HG03521 (cell line): ENCODE data around the gene TRAPPC2.
"Not testable (repeated sequence)": the region's sequence is repeated elsewhere in the genome, so short reads cannot be mapped to it uniquely, and the experiment has no call there.

Experiments
- ATAC-seq: cut with Tn5 transposase; IDR thresholded peaks from one replicate; pipeline ENCODE4 v1.9.1; 2021; ENCODE audit warnings: mild to moderate bottlenecking, moderate library complexity; ENCODE audit not compliant: unreplicated experiment

TRAPPC2 gene

DNA sequence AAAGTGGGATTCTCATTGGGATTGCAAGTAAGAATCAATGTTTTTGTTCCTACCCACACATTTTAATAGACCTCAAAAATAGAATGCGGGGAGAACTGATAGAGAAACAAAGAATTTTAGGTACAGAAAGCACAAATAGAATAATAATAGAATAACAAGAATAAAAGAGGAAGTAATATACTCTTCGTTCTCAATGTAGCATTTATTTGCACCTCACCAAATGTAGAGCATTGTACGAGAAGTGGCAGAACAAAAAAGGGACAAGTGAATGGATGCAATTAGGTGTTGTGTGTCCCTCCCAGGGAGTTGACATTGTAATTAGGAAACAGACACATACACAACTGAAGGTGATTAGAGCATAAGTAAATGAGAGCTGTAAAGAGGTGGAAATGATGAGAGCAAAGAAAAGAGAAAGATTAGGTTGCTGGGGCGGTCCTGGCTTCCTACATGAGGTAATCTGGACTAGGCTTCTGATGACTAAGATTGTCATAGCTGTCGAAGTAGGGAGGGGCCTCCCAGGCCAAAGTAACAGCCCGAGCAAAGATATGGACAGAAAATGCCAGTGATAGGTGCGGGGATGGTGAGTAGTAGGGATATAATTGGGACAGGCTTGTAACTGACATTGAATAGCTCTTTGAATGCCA, 35.1 kb downstream of the TRAPPC2 start:
- ATAC-seq, result peak; percentile 61

DNA sequence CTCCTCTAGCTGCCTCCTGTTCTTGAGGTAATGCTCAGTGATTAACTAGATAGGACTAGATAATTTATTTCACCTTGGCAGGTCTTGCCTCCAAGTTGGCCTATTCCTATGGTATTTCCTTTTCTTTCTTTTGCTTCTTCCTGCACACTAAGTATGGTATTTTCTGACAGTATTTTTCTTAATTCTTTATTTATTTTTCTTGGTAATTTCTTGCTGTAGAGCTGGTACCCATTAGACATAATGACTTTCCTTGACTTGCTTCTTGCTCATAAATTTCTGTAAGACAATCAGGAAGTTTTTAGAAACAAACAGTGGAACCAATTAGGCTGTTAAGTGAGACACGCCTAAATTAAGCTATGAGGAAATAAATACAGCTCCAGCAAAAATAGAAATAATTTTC, 36.0 kb downstream of the TRAPPC2 start:
- no peak for ATAC-seq

DNA sequence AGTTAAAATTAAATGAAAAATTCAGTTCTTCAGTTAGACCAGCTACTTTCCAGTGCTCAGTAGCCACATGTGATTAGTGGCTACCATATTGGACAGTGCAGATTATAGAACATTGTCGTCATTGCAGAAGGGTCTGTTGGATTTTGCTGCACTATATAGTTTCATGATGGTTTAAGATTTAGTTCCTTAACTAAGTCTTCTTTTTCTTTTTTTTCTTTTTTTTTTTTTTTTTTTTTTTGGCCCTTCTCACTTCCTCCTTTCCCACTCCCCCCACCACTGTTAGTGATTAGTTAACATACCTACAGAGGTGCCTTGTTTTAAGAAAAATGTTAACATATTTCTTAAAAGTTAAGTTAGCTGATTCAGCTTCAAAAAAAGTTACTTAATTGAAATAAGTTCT, 36.4 kb downstream of the TRAPPC2 start:
- ATAC-seq, result no peak

DNA sequence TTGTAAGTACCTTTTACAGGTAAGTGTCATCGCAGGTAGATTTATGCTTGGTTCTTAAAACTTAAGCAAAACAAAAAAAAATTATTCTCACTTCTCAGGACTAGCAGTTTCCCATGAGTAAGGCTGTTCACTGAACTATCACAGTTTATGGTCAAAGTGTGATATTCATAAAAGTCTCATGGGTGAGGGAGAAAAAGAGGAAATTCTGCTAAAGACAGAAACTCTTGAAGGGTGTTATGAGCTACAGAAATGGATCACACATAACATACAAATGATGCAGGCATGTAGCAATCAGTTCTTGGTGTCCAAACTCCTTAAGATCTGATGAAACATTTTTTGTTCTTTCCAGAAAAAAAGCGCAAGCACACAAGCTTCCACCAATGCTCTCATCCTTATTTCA, 37.0 kb downstream of the TRAPPC2 start:
- peak; percentile 47 for ATAC-seq

DNA sequence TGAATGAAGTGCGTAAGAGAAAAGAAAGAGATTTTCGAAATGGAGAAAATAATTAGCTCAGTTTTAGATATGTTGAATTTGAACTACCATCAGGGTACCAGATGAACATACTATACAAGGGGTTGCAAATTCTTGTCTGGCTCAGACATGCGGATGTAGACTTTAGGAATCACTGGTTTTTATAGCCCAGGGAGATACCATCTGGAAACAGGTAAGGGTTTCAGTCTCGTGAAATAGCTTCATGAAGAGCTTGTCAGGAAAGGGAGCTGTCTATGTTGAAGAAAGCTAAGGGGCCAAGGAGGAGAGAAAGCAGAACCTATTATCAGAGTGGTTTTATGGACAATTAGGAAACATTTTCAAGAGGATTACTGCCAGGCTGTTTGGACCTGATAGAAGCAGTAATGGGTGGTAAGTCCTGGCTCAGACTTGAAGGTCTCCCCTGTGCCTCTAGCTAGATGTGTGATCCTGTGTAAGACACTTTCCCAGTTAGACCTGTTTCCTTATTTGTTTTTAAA, 38.8 kb downstream of the TRAPPC2 start:
- no peak for ATAC-seq

DNA sequence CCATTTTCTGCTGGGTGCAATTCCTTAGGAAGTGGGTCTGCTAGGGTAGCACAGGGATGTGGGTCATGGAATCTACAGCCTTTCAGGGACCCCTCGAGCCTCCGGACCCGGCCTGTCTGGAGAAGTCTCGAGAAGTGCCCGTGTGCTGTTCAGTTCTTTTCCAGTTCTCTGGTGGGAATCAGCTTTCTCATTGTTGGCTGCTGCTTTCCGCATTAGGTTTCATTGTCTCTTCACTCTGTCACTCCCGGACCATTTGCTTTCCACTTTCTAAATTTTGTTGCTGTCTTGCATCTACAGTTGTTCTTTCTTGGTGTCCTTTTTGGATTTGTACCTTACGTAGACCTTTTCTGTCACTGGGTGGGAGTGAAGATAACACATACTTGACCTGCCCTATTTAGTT, 39.4 kb downstream of the TRAPPC2 start:
- ATAC-seq, result no peak

DNA sequence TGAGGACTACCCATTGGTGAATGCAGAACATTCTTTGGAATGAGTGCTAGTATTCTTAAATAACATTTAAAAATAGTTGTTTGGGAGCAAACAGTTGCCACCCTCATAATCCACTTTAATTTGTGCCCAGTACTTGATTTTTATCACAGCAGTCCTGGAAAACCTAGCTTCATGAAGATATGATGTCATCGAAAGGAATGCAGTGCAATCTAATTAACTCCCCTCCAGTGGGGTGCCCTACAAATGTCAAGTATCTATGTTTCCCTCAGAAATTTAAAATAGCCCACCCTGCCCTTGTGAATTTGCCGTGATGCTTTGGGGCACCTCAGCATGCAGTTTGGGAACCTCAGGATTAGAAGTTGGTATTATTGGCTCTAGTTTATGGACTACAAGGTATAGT, 40.1 kb downstream of the TRAPPC2 start:
- no peak for ATAC-seq

DNA sequence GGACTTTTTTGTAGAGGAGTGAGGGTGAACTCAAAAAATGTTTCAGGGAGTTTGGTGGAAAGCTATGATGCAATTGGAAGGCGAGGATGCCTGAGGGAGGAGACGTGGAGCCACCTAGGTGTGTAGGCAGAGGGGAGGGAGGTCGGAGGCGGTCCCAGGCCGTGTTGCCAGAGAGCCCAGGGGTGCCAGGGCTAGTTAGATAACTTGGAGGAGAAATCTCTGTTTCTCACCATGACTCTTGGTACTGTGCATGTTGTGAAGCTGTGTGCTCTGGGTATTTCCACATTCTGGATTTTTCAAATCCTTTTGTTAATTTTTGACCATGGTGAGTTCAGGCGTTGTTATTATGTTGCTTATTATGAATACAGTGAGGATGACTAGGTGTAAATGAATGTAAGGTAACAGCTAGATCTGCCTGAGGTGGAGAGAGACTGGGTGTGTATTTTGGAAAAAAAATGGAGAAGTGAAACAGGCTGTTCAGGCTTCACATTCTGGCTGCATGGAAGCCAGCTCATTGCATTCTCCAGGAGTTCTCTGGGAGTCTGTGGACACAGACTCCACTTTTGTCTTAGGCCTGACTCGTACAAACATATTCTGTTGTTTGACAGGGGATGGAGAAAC, 41.0 kb downstream of the TRAPPC2 start:
- no peak for ATAC-seq

DNA sequence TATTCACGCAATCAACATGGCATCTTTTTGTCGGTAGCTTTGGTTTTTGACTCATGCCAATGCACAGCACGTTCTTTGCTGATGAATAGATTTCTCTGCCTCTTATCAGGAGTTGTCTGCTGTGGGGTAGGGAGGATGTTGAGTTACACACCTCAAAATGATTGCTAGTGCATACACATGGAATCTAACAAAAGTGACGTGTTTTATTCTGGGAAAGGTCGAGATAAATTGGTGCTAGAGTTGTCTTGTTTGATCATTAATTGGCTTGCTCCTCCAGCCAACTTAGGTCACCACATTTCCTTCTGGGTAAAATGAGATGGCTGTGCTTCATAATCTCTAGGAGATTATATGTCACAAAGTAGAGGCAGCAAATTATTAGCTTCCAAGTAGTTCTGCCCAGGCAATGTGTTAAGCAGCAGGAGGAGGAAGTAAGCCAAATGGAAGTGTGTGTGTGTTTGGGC, 41.6 kb downstream of the TRAPPC2 start:
- no peak for ATAC-seq

DNA sequence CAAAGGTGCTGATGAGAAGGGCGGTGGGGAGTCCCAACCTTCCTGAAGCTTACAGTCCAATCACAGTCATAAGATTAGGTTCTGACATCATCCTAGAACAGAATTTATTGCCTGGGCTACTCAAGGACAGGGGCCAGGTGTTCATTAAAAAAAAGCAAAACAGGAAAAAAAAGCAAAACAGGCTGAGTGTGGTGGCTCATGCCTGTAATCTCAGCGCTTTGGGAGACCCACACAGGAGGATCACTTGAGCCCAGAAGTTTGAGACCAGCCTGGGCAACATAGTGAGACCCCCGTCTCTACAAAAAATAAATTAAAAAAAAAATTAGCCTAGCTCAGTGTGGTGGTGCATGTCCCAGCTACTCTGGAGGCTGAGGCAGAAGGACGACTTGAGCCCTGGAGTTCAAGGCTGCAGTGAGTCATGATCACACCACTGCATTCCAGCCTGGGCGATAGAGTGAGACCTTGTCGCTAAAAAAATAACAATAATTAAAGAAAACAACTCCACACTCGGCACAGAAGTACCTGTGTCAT, 42.5 kb downstream of the TRAPPC2 start:
- ATAC-seq, result no peak

DNA sequence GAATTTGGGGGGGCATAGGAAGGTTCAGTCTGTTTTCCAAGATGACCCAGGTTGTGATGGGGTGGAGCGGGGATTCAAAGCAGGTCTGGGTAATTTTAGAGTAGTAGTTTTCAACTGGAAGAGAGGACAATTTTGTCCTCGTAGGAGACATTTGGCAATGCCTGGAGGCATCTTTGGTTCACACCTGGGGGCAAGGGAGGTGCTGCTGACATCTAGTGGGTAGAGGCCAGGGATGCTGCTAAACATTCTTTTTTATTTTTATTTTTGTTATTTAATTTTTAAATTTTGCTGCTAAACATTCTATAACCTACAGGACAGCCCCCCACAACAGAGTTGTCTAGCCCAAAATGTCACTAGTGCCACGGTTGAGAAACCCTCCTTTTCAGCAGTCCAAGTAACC, 43.6 kb downstream of the TRAPPC2 start:
- ATAC-seq, result no peak

DNA sequence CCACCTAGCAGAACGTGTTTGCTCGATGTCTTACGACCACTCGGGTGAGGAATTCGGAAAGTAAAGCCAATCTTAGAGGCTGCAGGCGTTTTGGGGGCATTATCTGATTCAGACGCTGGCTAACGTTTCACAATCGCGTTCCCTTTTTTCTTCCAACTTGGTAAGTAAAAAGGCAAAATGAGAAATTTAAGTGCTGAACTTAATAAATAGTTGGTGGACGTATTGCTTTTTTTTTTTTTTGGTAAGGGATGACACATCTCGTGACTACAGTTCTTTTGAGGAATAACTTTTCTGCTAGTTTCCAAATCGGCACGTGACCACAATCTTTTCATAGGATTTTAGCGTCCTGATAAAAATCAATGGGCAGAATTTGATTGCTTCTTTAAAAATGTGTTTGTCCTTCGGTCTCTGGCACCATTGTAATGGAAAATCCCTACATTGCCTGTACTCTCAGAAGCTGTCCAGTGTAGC, 44.6 kb downstream of the TRAPPC2 start:
- no peak for ATAC-seq

DNA sequence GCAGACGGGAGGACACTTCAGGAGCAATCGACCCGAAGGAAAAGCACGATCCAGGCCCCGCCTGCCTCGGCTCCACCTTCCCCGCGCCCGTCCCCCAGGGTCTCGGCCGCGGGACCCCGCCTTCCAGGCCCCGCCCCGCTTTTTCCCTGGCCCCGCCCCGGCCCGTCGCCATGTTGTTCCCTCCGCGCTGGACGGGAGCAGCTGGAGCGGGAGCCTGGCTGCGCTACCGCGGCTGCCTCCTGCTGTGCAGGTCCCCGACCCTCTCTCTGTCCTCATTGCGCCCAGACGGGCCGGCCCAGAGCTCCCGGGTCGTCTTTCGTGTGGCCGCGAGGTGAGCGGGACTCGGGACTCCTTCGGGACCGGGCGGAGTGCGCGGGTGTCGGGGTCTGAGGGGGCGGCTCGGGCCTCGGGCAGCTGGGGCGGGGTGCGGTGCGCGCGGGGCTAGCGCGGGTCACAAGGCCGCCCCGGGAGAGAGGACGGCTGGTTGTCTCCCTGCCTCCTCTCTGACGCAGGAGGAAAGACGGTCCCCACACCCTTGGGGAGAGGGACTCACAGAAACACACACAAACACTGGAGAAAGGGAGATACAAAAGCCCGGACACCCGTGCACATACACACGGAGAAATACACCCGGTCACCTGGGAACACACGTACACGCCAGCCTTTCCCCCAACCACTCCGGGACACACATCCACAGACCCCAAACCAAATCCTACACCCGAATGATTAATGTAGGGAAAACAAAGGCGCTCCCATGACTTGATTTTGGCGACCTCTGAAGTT, 45.3 kb downstream of the TRAPPC2 start, which contains the start of gene RAB9A:
Gene RAB9A, plus strand, starts transcription at position 171 of the 783 bp plus-strand sequence. CDS start 19,619 bp downstream, outside the sequence.
- ATAC-seq, result peak; percentile 76

DNA sequence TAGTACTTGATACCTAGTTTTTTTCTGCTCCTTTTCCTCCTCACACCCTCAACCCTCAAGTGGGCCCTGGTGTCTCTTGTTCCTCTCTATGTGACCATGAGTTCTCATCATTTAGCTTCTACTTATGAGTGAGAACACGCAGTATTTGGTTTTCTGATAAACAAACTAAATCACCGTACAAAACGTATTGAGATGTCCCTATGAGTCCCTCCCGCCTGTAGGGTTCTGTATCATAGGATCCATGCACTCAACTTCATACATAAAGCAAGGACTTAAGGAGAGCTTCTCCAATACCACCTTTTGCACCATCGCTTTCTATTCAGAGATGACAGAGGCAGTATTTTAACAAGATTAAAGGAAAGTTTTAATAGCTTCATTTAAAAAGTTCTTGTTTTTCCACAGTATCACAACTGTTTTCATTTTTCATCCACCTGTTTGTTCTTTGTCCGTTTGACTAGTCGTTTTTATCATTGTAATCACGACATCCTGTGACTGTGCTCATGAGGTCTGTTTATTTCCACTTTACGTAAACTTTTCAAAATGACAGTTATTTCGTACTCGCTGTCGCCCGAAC, 45.9 kb downstream of the TRAPPC2 start:
- ATAC-seq, result no peak

DNA sequence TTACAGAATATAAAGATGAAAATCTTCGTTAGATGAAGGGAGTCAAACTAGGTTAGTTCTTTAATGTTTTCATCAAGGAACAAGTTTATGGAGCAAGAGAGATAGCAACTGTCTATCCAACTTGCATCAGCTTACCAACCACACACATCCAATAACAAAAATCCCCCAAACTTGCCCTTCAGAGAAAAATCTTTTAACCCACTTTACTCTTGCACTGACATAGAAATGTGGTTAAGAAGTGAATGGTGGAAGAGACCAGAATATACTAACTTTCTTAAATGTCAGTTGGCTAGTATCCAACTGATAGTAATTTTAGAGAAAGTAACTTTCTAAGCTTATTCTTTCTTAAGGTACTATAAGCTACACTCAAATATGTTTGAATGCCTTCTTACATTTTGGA, 47.2 kb downstream of the TRAPPC2 start:
- ATAC-seq, result no peak

DNA sequence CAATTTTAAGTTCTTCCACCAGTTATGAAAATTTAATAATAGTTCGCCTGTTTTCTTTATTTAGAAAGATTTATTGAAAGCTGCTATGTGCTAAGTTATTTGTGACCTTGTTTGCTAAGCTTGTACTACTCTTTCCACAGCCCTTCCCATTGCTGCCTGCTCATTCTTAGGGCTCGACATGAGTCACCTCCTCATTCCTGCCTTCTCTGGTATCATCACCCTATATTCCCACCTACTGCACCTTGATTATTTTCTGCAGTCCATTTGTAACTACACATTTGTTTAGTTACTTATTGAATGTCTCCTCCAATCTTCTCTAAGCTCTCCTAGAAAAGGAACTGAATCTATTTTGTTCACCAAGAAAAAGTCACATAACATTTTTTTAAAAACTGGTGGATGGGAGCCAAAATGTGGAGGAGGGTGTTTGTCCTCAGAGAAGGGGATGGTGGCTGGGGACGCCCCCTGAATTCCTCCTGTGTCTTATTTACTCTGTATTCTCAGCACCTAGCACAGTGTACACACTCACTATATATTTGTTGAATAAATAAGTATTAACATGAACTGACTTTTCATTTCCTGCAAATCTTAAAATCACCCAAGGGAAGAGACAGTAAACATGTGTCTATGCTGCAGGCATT, 49.2 kb downstream of the TRAPPC2 start:
- no peak for ATAC-seq

DNA sequence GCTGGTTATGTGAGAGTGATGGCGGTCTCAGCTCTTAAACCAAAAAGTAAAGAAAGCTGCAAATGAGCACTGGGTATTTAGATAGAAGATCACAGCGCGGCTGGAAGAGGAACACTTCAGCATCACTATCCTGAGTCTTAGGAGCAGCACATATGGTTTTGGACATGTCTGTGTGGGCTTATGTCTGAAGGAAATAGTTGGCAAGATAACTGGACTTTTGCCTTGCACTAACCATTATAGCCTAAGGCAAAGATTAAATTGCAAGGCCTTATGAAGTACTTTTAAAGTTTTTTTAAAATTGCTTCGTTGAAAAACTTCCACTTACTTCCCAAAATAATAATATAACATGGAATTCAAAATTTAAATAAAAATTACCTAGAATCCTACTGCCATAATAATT, 50.1 kb downstream of the TRAPPC2 start:
- ATAC-seq, result no peak

DNA sequence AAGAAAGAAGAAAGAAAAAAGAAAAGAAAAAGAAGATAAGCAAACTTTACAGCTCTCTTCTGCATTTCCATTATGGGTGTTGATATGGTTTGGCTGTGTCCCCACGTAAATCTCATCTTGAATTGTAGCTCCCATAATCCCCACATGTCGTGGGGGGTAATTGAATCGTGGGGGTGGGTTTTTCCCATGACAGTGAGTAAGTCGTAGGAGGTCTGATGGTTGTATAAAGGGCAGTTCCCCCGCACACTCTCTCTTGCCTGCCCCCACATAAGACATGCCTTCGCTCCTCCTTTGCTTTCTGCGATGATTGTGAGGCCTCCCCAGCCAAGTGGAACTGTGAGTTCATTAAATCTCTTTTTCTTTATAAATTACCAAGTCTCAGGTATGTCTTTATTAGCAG, 52.8 kb downstream of the TRAPPC2 start:
- no peak for ATAC-seq

DNA sequence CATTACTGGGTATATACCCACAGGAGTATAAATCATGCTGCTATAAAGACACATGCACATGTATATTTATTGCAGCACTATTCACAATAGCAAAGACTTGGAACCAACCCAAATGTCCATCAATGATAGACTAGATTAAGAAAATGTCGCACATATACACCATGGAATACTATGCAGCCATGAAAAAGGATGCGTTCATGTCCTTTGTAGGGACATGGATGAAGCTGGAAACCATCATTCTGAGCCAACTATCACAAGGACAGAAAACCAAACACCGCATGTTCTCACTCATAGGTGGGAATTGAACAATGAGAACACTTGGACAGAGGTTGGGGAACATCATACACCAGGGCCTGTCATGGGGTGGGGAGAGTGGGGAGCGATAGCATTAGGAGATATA, 54.7 kb downstream of the TRAPPC2 start:
- ATAC-seq, result not testable (repeated sequence)

DNA sequence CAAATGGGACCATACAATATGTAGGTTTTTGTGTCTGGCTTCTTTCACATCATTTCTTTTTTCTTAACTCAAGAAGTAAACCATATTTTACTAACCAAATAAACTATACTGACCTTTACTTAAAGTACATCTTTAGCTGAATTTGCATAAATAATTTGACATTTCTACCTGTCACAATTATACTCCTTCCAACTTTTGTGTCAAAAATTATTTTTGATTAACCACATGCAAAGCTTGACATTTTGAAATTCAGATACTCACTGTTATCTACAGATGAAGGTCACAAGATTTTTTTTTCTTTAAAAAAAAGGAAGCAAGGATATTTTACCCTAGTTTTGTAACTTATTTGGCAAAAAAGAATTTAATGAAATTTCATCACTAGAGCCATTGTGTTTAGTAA, 57.5 kb downstream of the TRAPPC2 start:
- no peak for ATAC-seq

DNA sequence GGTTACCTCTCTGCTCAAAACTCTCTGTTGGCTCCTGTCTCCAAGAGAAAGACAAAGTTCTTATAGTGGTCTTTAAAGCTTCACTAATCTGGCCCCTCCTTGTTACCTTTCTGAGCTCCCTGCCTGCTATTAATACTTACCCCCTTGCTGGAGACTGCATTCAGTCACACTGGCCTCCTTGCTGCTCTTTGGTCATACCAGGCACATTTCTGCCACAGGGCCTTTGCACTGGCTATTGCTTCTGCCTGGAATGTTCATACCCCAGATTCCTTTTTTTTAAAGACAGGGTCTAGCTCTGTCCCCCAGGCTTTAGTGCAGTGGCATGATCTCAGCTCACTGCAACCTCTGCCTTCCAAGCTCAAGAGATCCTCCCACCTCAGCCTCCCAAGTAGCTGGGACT, 61.4 kb downstream of the TRAPPC2 start:
- ATAC-seq, result no peak
